Keratinocyte (primary cell): ENCODE measurements around the gene REX1BD.

Experiments used
- CTCF ChIP-seq, 3 experiments: IDR thresholded peaks in 1 of 3; conservative IDR thresholded peaks in 1 of 3; optimal IDR thresholded peaks in 1 of 3; 2 replicates in 2 of 3; 3 replicates in 1 of 3; pipeline versions ENCODE3 to v1.5.1; 2011; ENCODE audit warnings: low read length in 3 of 3, mild to moderate bottlenecking in 3 of 3, moderate library complexity in 2 of 3, control low read depth in 1 of 3, inconsistent platforms in 1 of 3; ENCODE audit not compliant: insufficient read depth in 2 of 3; ENCODE audit errors: extremely low read depth in 1 of 3
- EZH2 ChIP-seq: IDR thresholded peaks from one replicate; pipeline ENCODE4 v1.6.1; 2012; ENCODE audit warnings: inconsistent platforms, mild to moderate bottlenecking, low read length, moderate library complexity

GRCh38 chr19:18601875-18602274 lies 13.3 kb downstream of the REX1BD start:
- TF ChIP-seq CTCF (optimal IDR thresholded peaks at IDR 0.05 in 1 of 3, IDR thresholded peaks at IDR 0.05 in 1 of 3, conservative IDR thresholded peaks at IDR 0.05 in 1 of 3; ENCODE audit: extremely low read depth in 1 of 3, insufficient read depth in 2 of 3, low read length in 3 of 3) = no peak
- TF ChIP-seq EZH2 = no peak
